Stimulated activated naive CD4-positive, alpha-beta T cell treated with Interleukin-2 at 50 U/mL for 16 hours (primary cell): Measurements from ENCODE around the gene DYNC1I1.

Experiments used
- DNase-seq: peaks from one replicate; lab custom pipeline; 2025; lab: John Stamatoyannopoulos, UW

DYNC1I1 gene

DNA sequence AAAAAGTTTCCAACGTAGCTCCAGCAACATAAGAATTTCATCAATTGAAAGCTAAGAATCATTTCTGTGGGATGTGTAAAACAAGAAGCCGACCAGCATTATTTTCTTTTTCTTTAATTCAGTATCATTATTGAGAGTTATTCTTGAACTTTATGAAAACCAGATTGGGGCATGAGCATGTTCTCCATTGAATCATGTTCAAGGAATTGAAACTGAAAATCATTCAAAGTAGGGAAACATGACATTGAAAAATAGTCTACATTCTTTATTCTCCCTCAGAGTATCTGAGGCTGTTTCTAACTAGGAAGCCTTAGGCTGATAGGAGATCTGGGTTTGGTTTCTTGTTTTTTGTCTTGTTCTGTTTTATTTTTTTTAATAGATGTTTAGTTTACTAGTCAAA, 253.7 kb downstream of the DYNC1I1 start:
- no peak for DNase-seq

DNA sequence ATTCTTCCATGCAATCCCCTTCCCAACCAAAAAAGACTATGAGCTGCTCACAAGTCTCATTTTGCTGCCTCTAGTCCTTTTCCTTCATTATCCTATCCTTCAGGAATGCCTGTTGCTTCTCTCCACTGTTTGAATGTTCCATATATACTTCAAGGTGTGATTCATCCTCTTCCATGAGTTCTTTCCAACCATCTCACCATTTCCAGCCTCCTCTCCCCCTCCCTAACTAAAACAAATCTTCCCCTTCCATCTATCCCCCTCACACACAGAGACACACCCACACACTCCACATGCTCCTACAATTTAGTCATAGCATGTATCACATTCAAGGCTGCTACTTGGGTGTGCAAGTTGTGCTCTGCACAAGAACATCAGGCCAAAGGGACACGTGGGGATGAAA, 254.3 kb downstream of the DYNC1I1 start:
- DNase-seq: no peak

DNA sequence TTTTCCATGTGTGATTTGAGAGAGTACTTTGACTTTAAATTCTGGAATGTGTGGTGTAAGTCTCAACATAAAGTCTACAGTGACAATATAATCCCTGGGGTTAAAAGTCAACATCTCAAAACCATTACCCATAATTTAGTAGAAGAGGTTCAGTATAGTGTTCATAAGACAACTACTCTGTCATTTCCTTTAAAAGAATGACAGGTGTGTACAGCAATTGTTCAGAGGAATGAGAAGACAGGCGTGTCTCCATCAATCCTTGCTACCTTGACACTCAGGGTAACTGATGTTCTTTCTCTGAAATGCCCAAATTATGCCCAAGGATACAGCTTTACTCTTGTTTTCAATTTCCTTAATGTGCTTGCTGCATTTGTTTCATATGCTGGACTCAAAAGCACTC, 256.4 kb downstream of the DYNC1I1 start:
- no peak for DNase-seq

DNA sequence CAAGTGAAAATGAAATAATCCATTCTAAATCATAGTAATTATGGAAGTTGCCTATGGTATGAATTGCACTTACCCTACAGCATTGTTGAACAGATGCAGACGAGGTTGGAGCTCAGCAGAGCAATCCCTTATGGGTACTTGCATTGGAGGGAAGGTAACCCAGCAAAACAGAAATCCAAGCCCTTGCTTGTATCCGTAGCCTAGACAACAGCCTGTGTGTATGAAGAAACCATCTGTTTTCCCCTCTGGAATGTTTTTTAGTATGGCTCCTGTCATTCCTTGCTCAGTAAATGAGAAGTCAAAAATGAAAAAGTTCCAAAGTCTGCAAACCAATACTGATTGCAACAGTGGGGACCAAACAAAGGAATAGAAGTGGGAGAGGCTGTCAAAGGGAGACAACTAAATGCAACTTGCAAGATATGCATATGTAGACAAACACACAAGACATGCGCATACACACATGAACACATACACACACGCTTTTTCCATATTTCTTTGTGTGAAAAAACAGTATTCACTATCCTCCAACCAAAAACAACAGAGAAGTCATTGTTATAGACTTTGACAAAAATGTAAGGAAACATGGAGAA, 260.8 kb downstream of the DYNC1I1 start:
- no peak for DNase-seq

DNA sequence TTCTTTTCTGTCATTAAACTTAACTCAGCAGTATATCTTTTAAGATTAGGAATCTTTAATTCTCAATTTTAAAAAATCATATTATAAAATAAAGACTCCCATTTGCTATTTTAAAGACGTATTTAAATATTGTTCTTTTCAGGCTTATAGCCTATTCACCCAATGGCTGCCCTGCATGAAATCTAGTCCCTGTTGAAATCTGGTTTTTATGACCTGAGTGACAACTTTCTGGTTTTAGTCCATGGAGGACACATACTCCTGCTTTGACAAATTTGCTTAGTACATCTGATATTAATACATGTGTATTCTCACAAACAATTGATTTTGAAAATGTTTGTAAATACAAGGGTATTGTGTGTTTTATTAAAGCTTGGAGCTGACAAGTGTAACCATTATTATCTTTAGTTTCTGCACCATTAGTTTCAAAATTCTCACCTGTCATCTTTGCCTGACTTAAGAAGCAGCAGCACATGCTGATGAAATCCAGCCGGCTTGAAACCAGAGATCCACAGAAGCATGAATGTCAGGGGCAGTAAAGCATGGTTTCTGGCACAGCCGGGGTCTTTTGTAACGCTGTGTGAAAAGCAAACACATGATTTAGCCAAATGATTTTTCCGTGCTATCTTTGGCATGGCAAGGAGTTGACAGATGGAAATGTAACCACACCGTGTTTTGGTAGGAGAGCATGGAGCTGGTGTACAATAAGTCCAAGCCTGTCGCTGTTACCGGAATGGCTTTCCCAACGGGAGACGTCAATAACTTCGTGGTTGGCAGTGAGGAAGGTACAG, 262.8 kb downstream of the DYNC1I1 start:
- no peak for DNase-seq

DNA sequence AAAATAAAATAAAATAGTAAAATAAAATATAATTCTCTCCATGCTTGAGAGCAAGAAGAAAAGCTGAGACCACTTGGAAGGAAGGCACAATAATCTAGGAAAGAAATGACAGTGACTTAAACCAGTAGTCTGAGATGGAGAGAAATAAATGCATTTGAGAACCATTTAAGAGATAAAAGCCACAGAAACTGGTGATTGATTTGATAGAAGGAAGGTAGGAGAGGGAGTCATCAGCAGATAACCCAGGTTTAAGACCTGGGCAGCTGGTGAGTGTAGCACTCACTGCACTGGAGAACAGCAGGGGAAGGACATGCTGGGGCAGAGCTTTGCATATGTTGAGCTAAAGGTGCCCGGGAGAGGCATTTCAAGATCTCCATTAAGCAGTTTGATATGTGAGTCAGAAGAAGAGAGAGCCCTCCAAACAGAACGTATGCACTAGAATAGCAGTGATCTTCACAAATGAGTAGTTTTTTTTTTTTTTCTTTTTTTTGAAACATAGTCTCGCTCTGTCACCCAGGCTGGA, 268.0 kb downstream of the DYNC1I1 start:
- DNase-seq: no peak

DNA sequence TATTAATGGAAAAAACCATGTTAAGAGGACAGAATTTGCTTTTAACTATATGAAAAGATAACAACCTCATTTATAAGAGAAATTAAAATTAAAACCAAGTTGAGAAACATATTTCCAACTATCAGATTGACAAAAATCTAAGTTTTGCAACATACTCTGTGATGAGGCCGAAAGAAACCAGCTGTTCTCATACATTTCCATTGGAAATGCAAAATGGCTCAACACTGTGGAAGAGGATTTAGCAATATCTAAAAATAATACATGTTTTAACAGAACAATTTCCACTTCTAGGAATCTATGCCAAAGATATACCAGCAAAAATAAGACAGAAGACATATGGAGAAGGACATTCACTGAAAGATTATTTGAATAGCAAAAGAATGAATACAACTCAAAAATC, 268.8 kb downstream of the DYNC1I1 start:
- DNase-seq: no peak

DNA sequence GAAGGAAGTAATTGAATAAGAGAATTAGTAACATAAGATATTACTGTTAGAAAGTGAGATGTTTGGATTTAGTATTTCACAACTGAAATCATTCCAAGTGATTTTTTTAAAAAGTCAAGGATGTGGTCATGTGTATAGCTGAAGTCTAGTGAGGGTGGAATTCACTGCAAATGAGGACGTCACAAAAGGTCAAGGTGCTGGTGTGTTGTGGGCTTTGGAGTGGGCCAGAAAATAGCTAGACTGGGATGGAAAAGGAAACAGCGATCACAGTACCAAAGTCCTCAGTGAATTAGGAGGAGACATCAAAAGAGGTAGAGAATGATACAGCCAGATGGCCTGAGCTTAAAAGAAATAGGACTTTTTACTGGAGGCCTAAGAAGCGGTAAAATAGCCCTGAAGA, 272.8 kb downstream of the DYNC1I1 start:
- DNase-seq: no peak

DNA sequence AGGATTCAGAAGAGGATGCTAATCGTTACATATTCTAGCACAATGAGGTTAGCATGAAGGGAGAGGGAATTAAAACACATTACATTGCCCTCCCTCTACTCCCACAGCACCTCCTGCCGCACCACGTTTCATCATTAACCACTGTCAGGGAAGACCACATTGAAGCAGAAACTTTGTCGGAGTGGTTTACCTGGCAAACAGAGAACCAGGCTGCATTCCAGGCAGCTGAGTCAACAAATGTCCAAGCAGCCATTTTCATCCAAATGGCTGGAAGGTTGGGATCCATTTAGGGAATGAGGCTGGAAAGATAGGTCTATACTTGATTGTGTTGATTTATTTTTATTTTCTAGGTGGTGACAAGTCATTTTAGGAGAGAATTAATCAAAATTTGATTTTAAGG, 273.6 kb downstream of the DYNC1I1 start:
- no peak for DNase-seq

DNA sequence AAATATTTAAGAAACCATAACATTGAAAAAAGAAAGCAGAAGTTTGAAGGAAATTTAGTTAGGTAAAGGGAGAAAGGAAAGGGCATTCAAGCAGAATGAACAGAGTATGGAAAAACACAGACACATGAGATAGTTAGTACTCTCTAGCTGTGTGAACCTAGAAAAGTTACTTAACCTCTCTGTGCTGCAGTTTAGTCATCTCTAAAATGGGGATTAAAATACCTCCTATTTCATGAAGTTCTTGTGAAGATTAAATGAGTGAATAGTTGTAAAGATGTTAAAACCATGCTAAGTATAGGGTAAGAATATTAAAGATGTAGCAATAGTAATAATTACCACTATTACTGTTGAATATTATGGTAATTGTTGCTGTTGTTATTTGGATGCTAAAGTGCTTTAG, 279.9 kb downstream of the DYNC1I1 start:
- DNase-seq: no peak

DNA sequence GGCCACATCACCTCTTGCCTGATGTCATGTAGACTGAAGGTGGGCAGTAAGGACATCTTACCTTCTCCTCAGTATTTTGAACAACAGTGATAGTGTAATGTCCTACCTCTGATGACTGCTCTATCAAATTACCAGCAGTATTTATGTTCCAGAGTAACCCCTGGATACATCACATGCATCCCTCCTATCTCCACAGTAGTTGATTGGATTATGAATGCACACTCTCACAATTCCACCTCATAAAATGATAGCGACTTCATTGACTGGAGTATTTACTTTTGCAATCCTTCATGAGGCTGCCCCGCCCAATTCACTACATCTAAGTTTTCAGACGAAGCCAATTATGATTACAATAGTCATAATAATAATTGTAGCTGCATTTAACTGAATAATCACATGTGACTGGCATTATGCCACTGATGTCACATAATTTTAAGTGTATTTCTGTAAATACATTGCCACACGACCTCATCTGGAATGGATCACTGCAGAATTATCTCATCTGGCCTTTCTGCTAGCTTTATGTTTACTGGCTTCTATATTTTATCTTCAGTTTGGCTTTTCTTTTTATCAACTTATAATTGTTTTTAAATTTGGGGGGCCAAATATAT, 280.6 kb downstream of the DYNC1I1 start:
- DNase-seq: no peak

DNA sequence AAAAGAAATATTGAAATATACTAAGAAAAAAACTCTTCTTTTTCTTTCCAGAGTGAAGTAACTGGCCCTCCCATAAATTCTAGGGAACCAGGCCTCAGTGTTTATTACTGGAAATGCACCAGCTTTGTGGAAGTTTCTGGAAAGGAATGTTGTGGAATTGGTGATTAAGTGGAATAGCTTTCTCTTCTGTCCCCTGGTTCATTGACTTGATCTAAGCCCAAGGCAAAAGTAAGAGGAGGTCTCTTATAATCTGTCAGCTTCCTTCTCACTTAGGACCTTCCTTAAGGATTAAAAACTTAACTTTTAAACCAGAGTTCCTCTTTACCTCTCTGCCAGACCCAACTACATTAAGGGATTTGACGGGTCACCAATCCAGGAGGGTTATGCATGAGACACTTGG, 283.4 kb downstream of the DYNC1I1 start:
- DNase-seq: no peak

DNA sequence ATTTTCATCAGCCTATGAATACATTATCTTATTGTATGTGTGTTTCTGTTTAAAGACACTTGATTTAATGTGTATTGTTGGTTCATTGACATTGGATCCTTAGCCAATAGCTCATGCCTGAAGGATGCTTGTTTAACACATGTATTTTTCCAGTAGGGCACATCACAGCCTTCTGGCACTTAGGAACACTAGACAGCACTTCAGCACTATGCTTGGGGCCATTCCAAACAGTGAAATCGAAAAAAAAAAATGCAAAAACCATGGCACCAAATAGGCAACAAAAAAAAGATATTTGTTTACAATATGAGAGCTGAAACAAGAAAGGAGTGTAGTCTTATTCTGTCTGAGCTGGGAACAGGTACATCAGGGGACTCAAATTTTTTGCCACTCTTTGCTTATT, 286.7 kb downstream of the DYNC1I1 start:
- no peak for DNase-seq

DNA sequence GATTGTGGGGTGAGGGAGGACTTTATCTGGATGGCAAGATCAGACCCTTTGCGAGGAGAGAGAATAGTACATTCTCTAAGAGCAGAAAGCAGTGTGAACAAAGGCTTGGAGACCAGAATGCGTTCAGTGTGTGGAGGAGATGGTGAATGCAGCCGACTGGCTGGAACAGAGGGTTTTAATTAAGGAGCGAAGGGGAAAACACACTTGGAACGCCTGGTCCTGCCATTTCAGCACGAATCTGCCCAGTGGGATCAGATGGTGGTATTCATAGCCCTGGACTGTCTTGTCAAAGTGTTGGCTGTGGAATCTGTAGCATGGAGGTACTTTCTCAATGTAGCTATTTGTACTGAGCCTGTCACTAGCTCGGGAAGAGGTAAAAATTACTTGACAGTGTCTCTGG, 288.7 kb downstream of the DYNC1I1 start:
- DNase-seq: no peak

DNA sequence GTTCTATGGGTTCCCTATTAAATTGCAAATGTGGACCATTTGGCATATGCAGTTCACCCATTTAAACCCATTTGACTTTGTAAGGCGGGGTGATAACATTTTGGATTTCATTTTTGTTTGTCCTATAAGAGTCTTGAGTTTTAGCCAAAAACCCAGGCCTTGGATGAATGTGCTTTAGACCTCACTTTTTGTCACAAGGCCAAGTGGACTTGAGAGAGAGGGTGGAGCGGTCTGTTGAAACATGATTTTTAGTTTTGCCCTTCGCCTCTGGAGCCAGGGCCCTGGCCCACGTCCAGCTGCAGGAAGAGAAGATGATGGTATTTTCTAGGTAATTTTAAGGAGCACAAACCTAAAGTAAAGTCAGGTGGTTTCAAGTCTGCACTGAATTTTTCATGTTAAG, 289.5 kb downstream of the DYNC1I1 start:
- no peak for DNase-seq

DNA sequence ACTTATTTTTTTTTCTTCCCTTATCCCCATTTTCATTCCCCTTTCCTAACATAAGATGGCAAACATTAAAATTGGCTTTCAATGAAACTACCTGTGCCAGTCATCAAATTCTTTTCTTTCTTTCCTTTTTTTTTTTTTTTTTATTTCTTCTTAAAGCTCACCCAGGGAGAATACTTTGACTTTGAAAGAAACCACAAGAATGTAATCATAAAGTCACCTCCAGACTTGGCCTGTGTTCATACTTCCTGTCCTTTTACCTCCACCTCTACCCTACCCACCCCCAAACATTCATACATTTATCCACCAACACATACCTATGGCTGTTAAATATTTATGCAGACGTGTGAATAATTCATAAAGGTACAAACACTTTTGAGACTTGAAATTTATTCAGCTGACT, 295.0 kb downstream of the DYNC1I1 start:
- no peak for DNase-seq

DNA sequence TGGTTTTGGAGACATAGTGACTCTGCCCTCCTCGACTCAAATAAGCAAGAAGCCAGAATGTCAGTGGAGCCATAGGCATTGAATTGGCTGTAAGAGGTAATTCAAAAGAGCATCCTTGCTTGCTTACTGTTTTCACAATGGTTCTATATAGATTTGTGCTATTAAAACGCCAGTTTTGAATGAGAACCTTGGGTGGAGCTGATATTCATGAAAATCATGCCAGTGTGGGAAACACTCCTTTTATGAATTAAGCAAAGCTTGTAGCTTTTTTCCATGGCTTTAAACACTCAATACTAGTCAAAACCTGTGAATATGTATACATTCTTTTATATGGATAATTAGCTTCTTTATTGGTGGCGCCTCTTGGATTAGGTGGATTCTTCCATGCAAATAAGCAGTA, 297.0 kb downstream of the DYNC1I1 start:
- no peak for DNase-seq

DNA sequence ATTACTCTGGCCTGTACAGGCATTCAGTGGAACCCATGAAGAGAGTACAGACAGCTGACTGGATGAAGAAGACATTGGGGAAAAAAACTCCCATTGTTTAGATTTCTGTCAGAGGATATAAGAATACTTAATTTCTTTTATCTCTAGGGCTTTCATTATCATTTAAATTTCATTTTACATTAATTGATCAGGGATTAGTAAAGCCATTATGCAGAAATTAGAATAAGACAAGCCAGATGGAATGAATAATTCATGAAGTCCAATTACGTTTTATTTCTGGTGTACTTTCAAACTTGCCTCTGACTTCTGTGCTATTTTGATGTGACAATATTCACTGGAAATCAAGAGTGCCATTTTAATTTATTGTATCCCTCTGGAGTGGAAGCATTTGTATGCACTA, 302.5 kb downstream of the DYNC1I1 start:
- no peak for DNase-seq

DNA sequence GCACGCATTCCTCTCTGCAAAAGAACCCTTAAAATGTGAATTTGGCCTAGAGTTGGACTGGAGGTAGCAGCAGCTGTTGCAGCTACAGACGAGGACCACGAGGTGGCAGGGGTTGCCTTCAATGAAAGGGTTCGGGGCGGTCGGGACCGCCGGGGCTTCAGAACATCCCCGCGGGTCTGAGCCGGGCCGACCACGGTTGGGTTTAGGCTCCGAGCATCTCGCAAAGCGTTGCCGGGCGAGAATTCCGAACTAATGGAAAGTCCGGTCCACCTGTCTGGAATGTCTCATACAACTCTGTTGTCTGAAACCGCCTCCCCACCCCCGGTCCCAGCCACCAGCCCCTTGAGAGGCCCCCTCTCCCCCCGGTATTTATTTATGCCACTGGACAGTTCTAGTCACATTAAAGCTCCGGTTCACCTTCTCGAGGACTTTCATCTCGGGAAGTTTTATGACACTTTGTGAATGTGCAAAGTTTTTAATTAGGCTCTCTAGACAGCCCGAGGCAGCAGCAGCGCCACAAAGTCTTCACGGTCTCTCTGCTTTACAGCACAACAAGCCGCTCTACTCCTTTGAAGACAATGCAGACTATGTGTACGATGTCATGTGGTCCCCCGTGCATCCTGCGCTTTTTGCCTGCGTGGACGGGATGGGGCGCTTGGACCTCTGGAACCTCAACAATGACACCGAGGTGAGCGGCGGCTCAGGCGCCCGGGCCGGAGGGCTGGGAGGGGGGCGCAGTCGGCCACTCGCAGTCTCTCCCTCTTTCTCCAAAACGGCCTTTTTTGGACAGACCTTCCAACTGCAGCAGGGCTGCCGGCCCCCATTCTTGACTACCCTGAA, 303.4 kb downstream of the DYNC1I1 start:
- DNase-seq: peak; percentile 25

DNA sequence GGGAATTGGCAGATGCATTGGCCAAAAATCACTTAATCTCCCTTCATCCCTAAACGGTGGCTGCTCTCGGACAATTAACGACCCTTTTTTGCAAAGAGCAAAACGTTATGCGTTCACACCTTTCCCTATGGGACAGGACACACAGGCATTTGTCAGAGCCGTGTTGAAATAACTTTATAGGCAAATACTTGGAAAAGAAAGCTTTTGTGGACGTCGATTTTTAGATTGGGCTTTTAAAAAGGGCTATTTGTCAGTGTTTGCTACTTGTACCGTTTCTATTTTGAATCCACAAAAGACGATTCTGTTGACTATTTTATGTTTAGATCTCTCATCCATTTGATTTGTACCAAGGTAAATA, 304.0 kb downstream of the DYNC1I1 start:
- DNase-seq: no peak

DNA sequence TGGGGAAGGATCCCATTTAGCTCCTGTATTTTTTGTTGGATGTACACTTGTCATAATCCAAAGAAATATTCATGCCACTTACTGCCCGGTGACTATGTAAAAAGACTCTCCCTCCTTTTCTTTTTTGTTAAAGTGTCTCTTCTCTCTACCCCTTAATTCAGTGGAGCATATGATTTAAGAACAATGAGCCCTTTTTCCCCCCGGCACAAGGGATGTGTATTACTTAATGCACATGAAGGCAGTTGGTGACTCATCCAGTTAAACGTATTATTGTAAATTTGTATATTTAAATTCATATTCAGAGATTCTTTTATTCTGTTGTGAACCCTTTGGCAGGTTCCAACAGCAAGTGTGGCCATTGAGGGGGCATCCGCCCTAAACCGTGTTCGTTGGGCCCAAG, 307.7 kb downstream of the DYNC1I1 start:
- DNase-seq: no peak

DNA sequence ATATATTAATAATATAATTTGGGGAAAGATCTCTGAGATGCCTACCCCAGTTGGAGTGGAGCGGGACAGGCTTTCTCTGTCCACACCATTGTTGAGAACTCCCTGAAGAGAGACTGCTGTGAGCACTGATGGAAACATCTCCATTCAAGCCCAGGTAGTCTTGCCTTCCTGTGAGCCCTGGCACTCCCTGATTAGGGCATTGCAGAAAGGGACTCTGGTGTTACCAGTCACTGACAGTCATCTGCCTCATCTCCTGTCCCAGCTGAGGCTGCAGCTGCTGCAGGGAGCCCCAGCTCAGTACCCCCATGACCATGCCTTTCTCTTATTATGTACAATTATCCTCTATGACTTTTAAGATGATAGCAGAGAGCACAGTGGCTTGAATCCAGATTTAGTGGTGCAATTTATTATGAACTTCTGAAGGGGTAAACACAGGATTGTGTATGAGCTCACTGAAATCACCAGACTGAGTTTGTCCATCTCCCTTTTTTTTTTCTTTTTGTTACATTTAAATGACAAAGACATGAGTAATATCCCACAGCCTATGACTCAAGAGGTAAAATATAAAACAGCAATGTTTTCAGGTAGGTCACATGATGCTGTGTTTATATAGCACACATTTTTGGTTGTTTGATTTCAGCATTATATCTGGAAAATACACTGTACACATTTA, 312.7 kb downstream of the DYNC1I1 start:
- no peak for DNase-seq
